ENCODE data around the gene DNER. TPM values are rescaled to one million over a fixed set of nuclear protein-coding genes. Genes with fewer than 3 reads are reported as not detected.

The DNER gene
- total and polyA plus RNA-seq, 2 experiments from 2014 or later, result 0.39 to 0.65 TPM

GRCh38 chr2:229447227-229447626 is 267.1 kb downstream of the DNER start:
- H3K9me3 ChIP-seq (ENCODE audit: low read depth), result no peaks in the 10 kb centered on the region
- no peaks in the 10 kb centered on the region for H3K79me2 ChIP-seq (ENCODE audit: insufficient read depth)
- TF ChIP-seq EZH2 (IDR thresholded peaks at IDR 0.05; ENCODE audit: insufficient read depth, poor library complexity, severe bottlenecking), result no peak
- no peak for TF ChIP-seq EZH2phosphoT487 (IDR thresholded peaks at IDR 0.05; ENCODE audit: insufficient read depth, low read depth)
- no peaks in the 10 kb centered on the region for H3K36me3 ChIP-seq (ENCODE audit: low read depth)
- no peak overlapping the region for H3K4me3 ChIP-seq
- H3F3A ChIP-seq (ENCODE audit: insufficient read depth), result peaks cover 27% of the 10 kb centered on the region
- H3K4me1 ChIP-seq (ENCODE audit: insufficient read depth), result peaks cover 31% of the 10 kb centered on the region
- H3K9me2 ChIP-seq (ENCODE audit: insufficient read depth), result no peaks in the 10 kb centered on the region
- H4K20me1 ChIP-seq (ENCODE audit: insufficient read depth), result no peaks in the 10 kb centered on the region
- H3K27me3 ChIP-seq (replicated peaks; ENCODE audit: insufficient read depth), result no peaks in the 10 kb centered on the region
- 97 to 98% methylated on average over 12 of the region's 12 CpGs for WGBS, 2 experiments (ENCODE audit: low coverage in 1 of 2, low lambda C conversion rate in 2 of 2, missing lambda C conversion rate in 2 of 2)
- no peak for DNase-seq
- in situ Hi-C loops (cut with MboI), result loop anchor here (25.0 kb wide), 1 partner anchor 760 kb away; no protein-coding TSS in a partner anchor
- no peak overlapping the region for H2AFZ ChIP-seq
- H3K4me2 ChIP-seq (ENCODE audit: unreplicated experiment), result no peak overlapping the region
- no peak overlapping the region for H3K9ac ChIP-seq
- no peak overlapping the region for H3K27ac ChIP-seq

- Histone ChIP-seq H3K9ac (peak overlapping the region; percentile 90), H3K36me3 (ENCODE audit: low read depth) (no peaks in the 10 kb centered on the region), H2AFZ (peak overlapping the region; percentile 83), H3K4me2 (ENCODE audit: unreplicated experiment) (peak overlapping the region; percentile 91), H3F3A (ENCODE audit: insufficient read depth) (peaks cover 27% of the 10 kb centered on the region), H3K27me3 (replicated peaks; ENCODE audit: insufficient read depth) (no peaks in the 10 kb centered on the region), H3K27ac (peak overlapping the region; percentile 99), H3K9me2 (ENCODE audit: insufficient read depth) (no peaks in the 10 kb centered on the region), H3K79me2 (ENCODE audit: insufficient read depth) (no peaks in the 10 kb centered on the region), H3K4me1 (ENCODE audit: insufficient read depth) (peaks cover 31% of the 10 kb centered on the region), H3K9me3 (ENCODE audit: low read depth) (no peaks in the 10 kb centered on the region), H3K4me3 (peak overlapping the region; percentile 62), H4K20me1 (ENCODE audit: insufficient read depth) (no peaks in the 10 kb centered on the region)
- in situ Hi-C loops (cut with MboI), result loop anchor here (25.0 kb wide), 1 partner anchor 759 kb away; no protein-coding TSS in a partner anchor
- TF ChIP-seq EZH2 (IDR thresholded peaks at IDR 0.05; ENCODE audit: insufficient read depth, poor library complexity, severe bottlenecking), result no peak
- TF ChIP-seq EZH2phosphoT487 (IDR thresholded peaks at IDR 0.05; ENCODE audit: insufficient read depth, low read depth), result no peak
- WGBS, 2 experiments (ENCODE audit: low coverage in 1 of 2, low lambda C conversion rate in 2 of 2, missing lambda C conversion rate in 2 of 2), result 40 to 41% methylated on average over 6 of the region's 6 CpGs
- peak; percentile 8 for DNase-seq
Measured at GRCh38 chr2:229446350-229446749, 268.0 kb downstream of the DNER start.

GRCh38 chr2:229445501-229446211 is 268.7 kb downstream of the DNER start:
- Histone ChIP-seq H4K20me1 (ENCODE audit: insufficient read depth) (no peaks in the 10 kb centered on the region), H3K79me2 (ENCODE audit: insufficient read depth) (no peaks in the 10 kb centered on the region), H3K4me2 (ENCODE audit: unreplicated experiment) (peak overlapping the region; percentile 91), H3K9me3 (ENCODE audit: low read depth) (no peaks in the 10 kb centered on the region), H3K9ac (peak overlapping the region; percentile 90), H3K27ac (peak overlapping the region; percentile 99), H3K4me3 (peak overlapping the region; percentile 62), H3K9me2 (ENCODE audit: insufficient read depth) (no peaks in the 10 kb centered on the region), H3K4me1 (ENCODE audit: insufficient read depth) (peaks cover 31% of the 10 kb centered on the region), H2AFZ (peak overlapping the region; percentile 83), H3K27me3 (replicated peaks; ENCODE audit: insufficient read depth) (no peaks in the 10 kb centered on the region), H3K36me3 (ENCODE audit: low read depth) (no peaks in the 10 kb centered on the region), H3F3A (ENCODE audit: insufficient read depth) (peaks cover 27% of the 10 kb centered on the region)
- 2 to 3% methylated on average over 11 of the region's 11 CpGs for WGBS, 2 experiments (ENCODE audit: low coverage in 1 of 2, low lambda C conversion rate in 2 of 2, missing lambda C conversion rate in 2 of 2)
- in situ Hi-C loops (cut with MboI), result loop anchor here (25.0 kb wide), 1 partner anchor 758 kb away; no protein-coding TSS in a partner anchor
- DNase-seq, result peak; percentile 78
- TF ChIP-seq EZH2 (IDR thresholded peaks at IDR 0.05; ENCODE audit: insufficient read depth, poor library complexity, severe bottlenecking) (no peak), EZH2phosphoT487 (IDR thresholded peaks at IDR 0.05; ENCODE audit: insufficient read depth, low read depth) (no peak)

GRCh38 chr2:229445019-229445418 is 269.3 kb downstream of the DNER start:
- peak overlapping the region; percentile 62 for H3K4me3 ChIP-seq
- 0 to 1% methylated on average over 7 of the region's 7 CpGs for WGBS, 2 experiments (ENCODE audit: low coverage in 1 of 2, low lambda C conversion rate in 2 of 2, missing lambda C conversion rate in 2 of 2)

More at GRCh38 chr2:229445019-229445418, 269.3 kb downstream of the DNER start:
- Histone ChIP-seq H3K79me2 (ENCODE audit: insufficient read depth) (no peaks in the 10 kb centered on the region), H3K27ac (peak overlapping the region; percentile 99), H3F3A (ENCODE audit: insufficient read depth) (peaks cover 27% of the 10 kb centered on the region), H4K20me1 (ENCODE audit: insufficient read depth) (no peaks in the 10 kb centered on the region), H3K9ac (peak overlapping the region; percentile 90), H3K9me2 (ENCODE audit: insufficient read depth) (no peaks in the 10 kb centered on the region), H3K4me1 (ENCODE audit: insufficient read depth) (peaks cover 31% of the 10 kb centered on the region), H3K9me3 (ENCODE audit: low read depth) (no peaks in the 10 kb centered on the region), H3K36me3 (ENCODE audit: low read depth) (no peaks in the 10 kb centered on the region), H2AFZ (peak overlapping the region; percentile 83), H3K4me2 (ENCODE audit: unreplicated experiment) (peak overlapping the region; percentile 91), H3K27me3 (replicated peaks; ENCODE audit: insufficient read depth) (no peaks in the 10 kb centered on the region)
- no peak for TF ChIP-seq EZH2phosphoT487 (IDR thresholded peaks at IDR 0.05; ENCODE audit: insufficient read depth, low read depth)
- no peak for TF ChIP-seq EZH2 (IDR thresholded peaks at IDR 0.05; ENCODE audit: insufficient read depth, poor library complexity, severe bottlenecking)
- in situ Hi-C loops (cut with MboI), result loop anchor here (25.0 kb wide), 1 partner anchor 758 kb away; no protein-coding TSS in a partner anchor
- peak; percentile 97 for DNase-seq

Measured in GM23248 (cell line).